GM23338 (cell line): Measurements from ENCODE around the gene APOL6.

ENCODE experiments used
- EZH2 ChIP-seq: fragments of 200-600 bp; sonication (generic); IDR thresholded peaks from one replicate; pipeline ENCODE4 v1.8.0; 2017; ENCODE audit warnings: antibody characterized with exemption, mild to moderate bottlenecking, low read depth; ENCODE audit not compliant: unreplicated experiment
- EZH2phosphoT487 ChIP-seq: fragments of 200-600 bp; sonication (generic); IDR thresholded peaks from one replicate; pipeline ENCODE4 v1.8.1; 2018; ENCODE audit warnings: antibody characterized with exemption; ENCODE audit not compliant: unreplicated experiment
- JUNB ChIP-seq: IDR thresholded peaks from one replicate; pipeline ENCODE4 v1.6.1; 2016; ENCODE audit warnings: antibody characterized with exemption; ENCODE audit not compliant: unreplicated experiment
- POLR2AphosphoS5 ChIP-seq: IDR thresholded peaks from 2 replicates; pipeline ENCODE4 v1.6.1; 2016; ENCODE audit warnings: antibody characterized with exemption, low read depth
- STAT1 ChIP-seq: IDR thresholded peaks from one replicate; pipeline ENCODE4 v1.6.1; 2016; ENCODE audit warnings: antibody characterized with exemption; ENCODE audit not compliant: unreplicated experiment
- ZNF331 ChIP-seq: fragments of 250-450 bp; sonication (Bioruptor Pico); IDR thresholded peaks from 2 replicates; pipeline ENCODE4 v1.5.0; 2020; ENCODE audit warnings: low read depth, mild to moderate bottlenecking, moderate library complexity
- TF ChIP-seq, protein P1 (sequence below), 2 experiments: fragments of 200-600 bp in 1 of 2; sonication (generic) in 1 of 2; conservative IDR thresholded peaks; 2 replicates each; pipeline versions ENCODE4 v1.5.1 to v1.6.1; 2016 to 2017; ENCODE audit warnings: antibody characterized with exemption in 2 of 2, low read depth in 2 of 2, mild to moderate bottlenecking in 2 of 2, moderate library complexity in 1 of 2

DNA sequence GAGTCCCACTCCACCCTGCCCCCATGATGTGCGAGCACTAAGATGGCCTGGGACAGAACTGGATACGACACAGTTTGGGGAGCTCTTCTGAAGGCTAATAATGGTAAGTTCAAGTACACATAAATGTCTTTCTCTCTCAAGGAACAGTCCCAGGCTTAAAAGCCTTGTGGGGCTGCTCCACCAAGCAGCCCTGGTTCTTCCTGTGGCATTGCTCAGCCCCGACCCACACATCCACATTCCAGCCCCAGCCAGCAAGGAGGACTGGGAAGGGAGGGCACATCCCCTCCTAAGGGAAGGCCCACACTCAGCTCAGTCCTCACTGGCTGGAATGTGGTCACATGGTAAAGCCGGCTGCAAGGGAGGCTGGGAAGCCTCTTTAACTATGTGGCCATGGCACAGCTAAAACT, 17.9 kb upstream of the APOL6 start:
- TF ChIP-seq, protein P1, sequence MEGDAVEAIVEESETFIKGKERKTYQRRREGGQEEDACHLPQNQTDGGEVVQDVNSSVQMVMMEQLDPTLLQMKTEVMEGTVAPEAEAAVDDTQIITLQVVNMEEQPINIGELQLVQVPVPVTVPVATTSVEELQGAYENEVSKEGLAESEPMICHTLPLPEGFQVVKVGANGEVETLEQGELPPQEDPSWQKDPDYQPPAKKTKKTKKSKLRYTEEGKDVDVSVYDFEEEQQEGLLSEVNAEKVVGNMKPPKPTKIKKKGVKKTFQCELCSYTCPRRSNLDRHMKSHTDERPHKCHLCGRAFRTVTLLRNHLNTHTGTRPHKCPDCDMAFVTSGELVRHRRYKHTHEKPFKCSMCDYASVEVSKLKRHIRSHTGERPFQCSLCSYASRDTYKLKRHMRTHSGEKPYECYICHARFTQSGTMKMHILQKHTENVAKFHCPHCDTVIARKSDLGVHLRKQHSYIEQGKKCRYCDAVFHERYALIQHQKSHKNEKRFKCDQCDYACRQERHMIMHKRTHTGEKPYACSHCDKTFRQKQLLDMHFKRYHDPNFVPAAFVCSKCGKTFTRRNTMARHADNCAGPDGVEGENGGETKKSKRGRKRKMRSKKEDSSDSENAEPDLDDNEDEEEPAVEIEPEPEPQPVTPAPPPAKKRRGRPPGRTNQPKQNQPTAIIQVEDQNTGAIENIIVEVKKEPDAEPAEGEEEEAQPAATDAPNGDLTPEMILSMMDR (conservative IDR thresholded peaks at IDR 0.05; ENCODE audit: low read depth in 2 of 2) = no peak
- TF ChIP-seq ZNF331 (CRISPR knock-in tag) (no peak), STAT1 (no peak), JUNB (no peak), EZH2phosphoT487 (no peak), POLR2AphosphoS5 (no peak), EZH2 (no peak)
